Endothelial cell of umbilical vein (primary cell): ENCODE results near the gene OXCT2. TPM values are rescaled to one million over a fixed set of nuclear protein-coding genes. Genes with fewer than 3 reads are reported as not detected.

ENCODE experiments used
- BruUV-seq: library from RNA; stranded (reverse); fragments of 400-500 nt; replicated peaks from 2 replicates; lab custom pipeline; 2021; lab: Mats Ljungman, UMichigan
- CTCF ChIA-PET: fragments of 300-600, 350-600 bp; sonication (Branson Sonifier 250); formaldehyde crosslinking; loops from one replicate; lab custom pipeline; 2021; ENCODE audit warnings: antibody characterized with exemption, inconsistent platforms; lab: Charles Lee
- POLR2A ChIA-PET: fragments of 300-600, 350-600 bp; sonication (Branson Sonifier 250); formaldehyde crosslinking; loops from one replicate; lab custom pipeline; 2021; ENCODE audit warnings: antibody characterized with exemption, inconsistent platforms; lab: Charles Lee
- DNase-seq: peaks from one replicate; pipeline ENCODE4 v3.0.0-alpha.2; 2011; ENCODE audit warnings: low read depth, low spot score
- FAIRE-seq: peaks from 2 replicates; lab custom pipeline; 2011; peaks lifted over from hg19 to GRCh38; lab: Jason Lieb, UNC
- H2AFZ ChIP-seq: 2 replicates; pipeline ENCODE4 v1.6.0; 2012; ENCODE audit warnings: low read depth, low read length, control low read depth, inconsistent platforms
- H3K27ac ChIP-seq: 2 replicates; pipeline ENCODE4 v1.5.1; 2011; ENCODE audit warnings: low read depth, mild to moderate bottlenecking, control low read depth, low read length, moderate library complexity; ENCODE audit not compliant: insufficient read depth
- H3K27me3 ChIP-seq, 2 experiments: 2 replicates each; pipeline versions ENCODE4 v1.6.0 to v1.6.1; 2011; ENCODE audit warnings: low read length in 2 of 2, mixed read lengths in 1 of 2; ENCODE audit not compliant: control insufficient read depth in 2 of 2, insufficient read depth in 2 of 2
- H3K36me3 ChIP-seq, 2 experiments: 2 replicates in 1 of 2; 3 replicates in 1 of 2; pipeline ENCODE4 v1.5.1; 2011; ENCODE audit warnings: low read length in 2 of 2, mild to moderate bottlenecking in 1 of 2, moderate library complexity in 1 of 2; ENCODE audit not compliant: control insufficient read depth in 2 of 2, insufficient read depth in 2 of 2; ENCODE audit errors: extremely low read depth in 1 of 2
- H3K4me1 ChIP-seq: 3 replicates; pipeline ENCODE4 v1.5.1; 2011; ENCODE audit warnings: mild to moderate bottlenecking, low read length; ENCODE audit not compliant: control insufficient read depth, insufficient read depth; ENCODE audit errors: extremely low read depth
- H3K4me2 ChIP-seq: 2 replicates; pipeline ENCODE4 v1.6.1; 2011; ENCODE audit warnings: low read length, control low read depth, mixed read lengths; ENCODE audit not compliant: insufficient read depth
- H3K4me3 ChIP-seq, 3 experiments: fragments of 200-600 bp in 1 of 3; sonication (generic), shearing (Covaris generic) in 1 of 3; replicated peaks in 1 of 3; 2 replicates each; pipeline ENCODE4 v1.5.1; 2011 to 2016; ENCODE audit warnings: control low read depth in 3 of 3, low read length in 3 of 3, mild to moderate bottlenecking in 2 of 3, inconsistent platforms in 1 of 3, low read depth in 1 of 3, moderate library complexity in 1 of 3; ENCODE audit not compliant: insufficient read depth in 1 of 3
- H3K79me2 ChIP-seq: 2 replicates; pipeline ENCODE4 v1.6.0; 2012; ENCODE audit warnings: low read length, inconsistent platforms; ENCODE audit not compliant: control insufficient read depth, insufficient read depth
- H3K9ac ChIP-seq: replicated peaks from 2 replicates; pipeline ENCODE3; 2011; ENCODE audit warnings: low read length, control low read depth; ENCODE audit not compliant: insufficient read depth; ENCODE audit errors: extremely low read depth
- H3K9me1 ChIP-seq: replicated peaks from 3 replicates; pipeline ENCODE4 v1.6.0; 2011; ENCODE audit warnings: mild to moderate bottlenecking, low read length; ENCODE audit not compliant: control insufficient read depth, insufficient read depth; ENCODE audit errors: extremely low read depth
- H3K9me3 ChIP-seq: replicated peaks from 2 replicates; pipeline ENCODE4 v1.5.1; 2012; ENCODE audit warnings: low read length, inconsistent platforms; ENCODE audit not compliant: control insufficient read depth, insufficient read depth
- H4K20me1 ChIP-seq: replicated peaks from 2 replicates; pipeline ENCODE3; 2011; ENCODE audit warnings: mild to moderate bottlenecking, low read length; ENCODE audit not compliant: control insufficient read depth, insufficient read depth; ENCODE audit errors: extremely low read depth
- CTCF ChIP-seq, 2 donors: IDR thresholded peaks; 1 replicate in 1 of 2; 2 replicates in 1 of 2; pipeline ENCODE4 v1.5.1; 2011; ENCODE audit warnings: low read length in 2 of 2, mild to moderate bottlenecking in 2 of 2, moderate library complexity in 2 of 2, control low read depth in 1 of 2, inconsistent platforms in 1 of 2, low read depth in 1 of 2; ENCODE audit not compliant: insufficient read depth in 1 of 2; ENCODE audit errors: extremely low read depth in 1 of 2
- EZH2 ChIP-seq: IDR thresholded peaks from 2 replicates; pipeline ENCODE4 v1.6.1; 2012; ENCODE audit warnings: borderline replicate concordance, low read depth, mild to moderate bottlenecking, moderate library complexity, low read length, inconsistent platforms; ENCODE audit not compliant: severe bottlenecking
- FOS ChIP-seq: IDR thresholded peaks from 2 replicates; pipeline ENCODE4 v1.6.1; 2011; ENCODE audit warnings: mild to moderate bottlenecking, low read length, moderate library complexity, borderline replicate concordance; ENCODE audit not compliant: insufficient read depth
- GATA2 ChIP-seq: IDR thresholded peaks from 2 replicates; pipeline ENCODE4 v1.7.0; 2011; ENCODE audit warnings: low read depth, mild to moderate bottlenecking, moderate library complexity, mixed read lengths, low read length; ENCODE audit not compliant: insufficient read length, insufficient read depth
- JUN ChIP-seq: IDR thresholded peaks from 2 replicates; pipeline ENCODE4 v1.6.1; 2011; ENCODE audit warnings: borderline replicate concordance, low read depth; ENCODE audit not compliant: insufficient read length, insufficient read depth
- MAX ChIP-seq: IDR thresholded peaks from 2 replicates; pipeline ENCODE4 v1.6.1; 2011; ENCODE audit not compliant: insufficient read depth, insufficient read length
- MYC ChIP-seq: IDR thresholded peaks from one replicate; pipeline ENCODE4 v1.6.1; 2011; ENCODE audit warnings: mild to moderate bottlenecking, low read depth, low read length
- POLR2A ChIP-seq: IDR thresholded peaks from 2 replicates; pipeline ENCODE4 v1.6.1; 2012; ENCODE audit warnings: low read depth, mild to moderate bottlenecking, control low read depth, low read length
- POLR2AphosphoS5 ChIP-seq: IDR thresholded peaks from 2 replicates; pipeline ENCODE4 v1.6.1; 2012; ENCODE audit warnings: low read depth, mild to moderate bottlenecking, control low read depth, low read length, moderate library complexity; ENCODE audit not compliant: insufficient read depth
- dilution Hi-C: fragments of 300-500 bp; cut with MboI; formaldehyde crosslinking; loops from one replicate; pipeline ENCODE4 v1.15.0; 2019; ENCODE audit warnings: low sequenced_read_pairs; ENCODE audit not compliant: extremely low pct_ligation_motif_present
- intact Hi-C: fragments of 100-400 bp; cut with micrococcal nuclease; formaldehyde crosslinking; loops from one replicate; pipeline ENCODE4 v1.10.0; 2022
- polyA plus RNA-seq, 4 experiments: library from polyadenylated mRNA; depleted of rRNA in 3 of 4; stranded (reverse) in 3 of 4; unstranded in 1 of 4; fragments of >200 nt; gene quantifications; 2 replicates each; pipeline versions ENCODE4 v1.2.1 to v1.2.3, GENCODE V29; 2011 to 2012; ENCODE audit warnings: missing spikeins in 1 of 4
- total RNA-seq: library from RNA; stranded (reverse); gene quantifications from 2 replicates; pipeline ENCODE4 v1.2.3, GENCODE V29; 2021

OXCT2 gene
- total and polyA plus RNA-seq, 2 donors (not counting 3 experiments of a cell fraction or from before 2014, with no cell fraction given): 0.60 to 0.84 TPM

- no peak overlapping the region for H3K4me3 ChIP-seq
- no peak overlapping the region for H3K27ac ChIP-seq
- no peaks in the 10 kb centered on the region for H3K4me1 ChIP-seq
- H3K4me2 ChIP-seq: no peak overlapping the region
- no peak for TF ChIP-seq JUN
- TF ChIP-seq POLR2A: no peak
- no peak for TF ChIP-seq CTCF (IDR thresholded peaks at IDR 0.05; ENCODE audit: extremely low read depth in 1 of 2, insufficient read depth in 1 of 2, low read depth in 1 of 2, low read length in 2 of 2)
- TF ChIP-seq MYC: no peak
- TF ChIP-seq MAX: no peak
- TF ChIP-seq POLR2AphosphoS5: no peak
- TF ChIP-seq FOS: no peak
- TF ChIP-seq GATA2: no peak
- TF ChIP-seq EZH2: no peak
- BruUV-seq: no TSS peak
- FAIRE-seq (no peak), DNase-seq (no peak)
- H3K79me2 ChIP-seq: no peaks in the 10 kb centered on the region
- H3K27me3 ChIP-seq: no peaks in the 10 kb centered on the region
- no peak overlapping the region for H2AFZ ChIP-seq
- POLR2A ChIA-PET: no interaction called here
- CTCF ChIA-PET: interaction anchor here (1.1 kb wide), 1 partner anchor 230 kb away, joined by 4 read pairs; no protein-coding TSS in a partner anchor
- dilution Hi-C loops: no loop called here
- H3K9me1 ChIP-seq: no peaks in the 10 kb centered on the region
- no peaks in the 10 kb centered on the region for H4K20me1 ChIP-seq
- intact Hi-C loops: no loop called here
- no peaks in the 10 kb centered on the region for H3K36me3 ChIP-seq
- H3K9me3 ChIP-seq: no peaks in the 10 kb centered on the region
- H3K9ac ChIP-seq: no peak overlapping the region
These were observed 31.5 kb upstream of the OXCT2 start for GRCh38 chr1:39802496-39803260.
